Activated CD8-positive, alpha-beta memory T cell treated with anti-CD3 and anti-CD28 coated beads, Interleukin-2, amount 50 U/mL, for 1 hour (primary cell): ENCODE measurements around the gene KRT20.

Experiments
- DNase-seq: peaks from one replicate; pipeline ENCODE4 v3.0.0-alpha.2; 2020; ENCODE audit errors: extremely low read depth

The KRT20 gene

GRCh38 chr17:40852364-40852763 is 32.7 kb downstream of the KRT20 start:
- no peak for DNase-seq

- no peak for DNase-seq
Observed at GRCh38 chr17:40850293-40850972, 34.6 kb downstream of the KRT20 start.

- no peak for DNase-seq
Observed at GRCh38 chr17:40849723-40850122, 35.3 kb downstream of the KRT20 start.

- no peak for DNase-seq
Observed at GRCh38 chr17:40848583-40849235, 36.3 kb downstream of the KRT20 start.

GRCh38 chr17:40846515-40847144 is 38.4 kb downstream of the KRT20 start:
- DNase-seq, result no peak

GRCh38 chr17:40844671-40845107 is 40.4 kb downstream of the KRT20 start:
- no peak for DNase-seq

- DNase-seq, result no peak
Observed at GRCh38 chr17:40843242-40843641, 41.8 kb downstream of the KRT20 start.

GRCh38 chr17:40841246-40841645 is 43.8 kb downstream of the KRT20 start:
- no peak for DNase-seq

GRCh38 chr17:40839194-40839593 is 45.8 kb downstream of the KRT20 start:
- DNase-seq, result no peak

- DNase-seq, result no peak
Observed at GRCh38 chr17:40836020-40836419, 49.0 kb downstream of the KRT20 start.

GRCh38 chr17:40833882-40834281 is 51.2 kb downstream of the KRT20 start:
- DNase-seq, result no peak

- no peak for DNase-seq
Observed at GRCh38 chr17:40832840-40833239, 52.2 kb downstream of the KRT20 start.

- no peak for DNase-seq
Observed at GRCh38 chr17:40830085-40830776, 54.8 kb downstream of the KRT20 start.

- no peak for DNase-seq
Observed at GRCh38 chr17:40828454-40829044, 56.5 kb downstream of the KRT20 start.

GRCh38 chr17:40827746-40828453 is 57.1 kb downstream of the KRT20 start:
- no peak for DNase-seq
